GM19452 (cell line): Measurements from ENCODE around the gene SNX24.
"Not testable (repeated sequence)": the region's sequence is repeated elsewhere in the genome, so short reads cannot be mapped to it uniquely, and the experiment has no call there.

ENCODE experiments used
- ATAC-seq: cut with Tn5 transposase; IDR thresholded peaks from one replicate; pipeline ENCODE4 v1.9.1; 2021; ENCODE audit not compliant: unreplicated experiment

Gene SNX24

DNA sequence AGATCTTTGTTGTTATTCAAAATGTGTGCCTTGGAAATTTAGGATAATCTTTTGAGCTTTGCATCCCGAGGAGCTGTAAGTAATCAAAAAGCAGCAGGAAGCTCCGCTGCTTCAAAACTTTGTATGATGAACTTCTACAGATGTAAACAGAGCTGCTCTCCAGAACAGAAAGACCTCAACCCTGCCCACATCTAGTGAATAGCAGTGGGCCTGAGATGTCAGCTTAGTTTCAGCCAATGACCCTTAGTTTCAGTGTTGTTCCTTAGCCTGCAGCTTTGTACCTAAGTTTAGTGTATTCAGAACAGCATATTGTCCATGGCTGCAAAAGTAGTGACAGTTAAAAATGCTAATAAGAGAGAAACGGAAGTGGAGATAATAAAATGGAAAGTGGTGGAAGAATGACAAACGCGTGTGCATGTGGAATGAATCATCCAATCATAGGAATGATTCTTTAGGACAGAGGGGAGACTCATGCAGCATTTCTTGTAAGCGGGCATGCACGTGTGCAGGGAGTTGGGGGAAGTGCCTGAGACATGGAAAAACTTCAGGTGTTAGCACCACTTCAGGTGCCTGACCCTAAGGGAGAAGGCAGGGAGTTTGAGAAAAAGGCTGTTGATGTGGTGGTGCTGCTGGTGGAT is 24.9 kb downstream of the SNX24 start:
- no peak for ATAC-seq

DNA sequence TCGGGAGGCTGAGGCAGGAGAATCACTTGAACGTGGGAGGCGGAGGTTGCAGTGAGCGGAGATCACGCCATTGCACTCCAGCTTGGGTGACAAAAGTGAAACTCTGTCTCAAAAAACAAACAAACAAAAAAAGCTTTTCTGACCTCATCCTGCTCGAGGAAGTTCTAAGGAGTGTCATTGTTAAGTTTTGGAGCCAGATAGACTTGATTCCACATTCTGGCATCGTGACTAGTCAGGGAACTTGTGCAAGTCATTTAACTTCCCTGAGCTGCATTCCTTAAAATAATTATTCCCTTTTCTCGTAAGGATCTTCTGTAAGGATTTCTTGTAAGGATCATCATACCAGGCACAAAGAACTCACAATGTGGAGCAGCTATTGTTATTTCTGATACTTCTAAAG is 26.2 kb downstream of the SNX24 start:
- no peak for ATAC-seq

DNA sequence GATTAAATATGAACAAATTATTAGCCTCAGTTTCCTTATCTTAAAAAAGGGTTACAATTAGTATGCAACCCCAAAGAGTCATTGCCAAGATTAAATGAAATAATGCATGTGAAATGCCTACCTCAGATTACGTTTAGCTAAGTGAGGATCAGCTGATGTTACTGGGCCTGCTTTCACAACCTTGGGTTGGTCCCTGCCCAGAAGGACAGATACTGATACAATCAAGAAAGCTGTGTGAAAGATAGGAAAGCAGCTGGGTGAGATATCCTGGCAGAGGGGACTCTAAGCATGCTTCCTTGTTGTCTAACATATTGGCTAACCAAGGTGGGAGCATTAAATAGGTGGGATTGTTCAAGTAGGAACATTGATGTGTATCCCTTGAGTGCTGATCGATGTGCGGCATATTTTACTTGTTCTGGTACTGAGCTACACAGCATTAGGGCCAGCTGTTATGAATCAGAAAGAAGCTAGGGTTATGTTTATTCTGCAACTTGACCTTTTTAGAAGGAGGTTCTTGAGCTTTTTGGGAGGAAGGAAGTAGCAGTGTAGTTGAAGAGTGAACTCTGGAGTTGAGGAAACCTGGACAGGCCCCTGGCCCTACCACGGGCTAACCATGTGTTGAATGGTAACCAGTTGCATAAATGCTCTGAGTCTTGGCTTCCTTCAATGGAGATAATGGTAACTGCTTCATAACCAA is 28.9 kb downstream of the SNX24 start:
- no peak for ATAC-seq

DNA sequence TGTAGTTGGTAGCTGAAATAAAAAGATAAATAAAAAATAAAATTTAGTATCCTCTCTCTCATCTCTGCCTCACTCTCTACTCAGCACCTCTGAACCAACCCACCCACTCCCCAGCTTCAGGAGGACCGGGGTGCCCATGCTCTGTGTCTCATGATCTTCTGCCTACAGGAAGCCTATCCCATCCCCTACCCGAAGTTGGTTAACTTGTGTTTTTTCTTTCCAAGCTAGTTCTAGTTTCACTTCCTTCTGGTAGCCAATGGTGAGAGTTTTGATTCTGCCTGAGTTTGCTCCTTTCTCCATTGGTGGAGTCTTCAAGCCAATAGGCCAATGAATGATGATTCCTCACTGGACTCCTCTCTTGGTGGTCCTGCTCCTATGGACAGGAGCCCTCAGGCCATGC is 32.1 kb downstream of the SNX24 start:
- ATAC-seq, result no peak

DNA sequence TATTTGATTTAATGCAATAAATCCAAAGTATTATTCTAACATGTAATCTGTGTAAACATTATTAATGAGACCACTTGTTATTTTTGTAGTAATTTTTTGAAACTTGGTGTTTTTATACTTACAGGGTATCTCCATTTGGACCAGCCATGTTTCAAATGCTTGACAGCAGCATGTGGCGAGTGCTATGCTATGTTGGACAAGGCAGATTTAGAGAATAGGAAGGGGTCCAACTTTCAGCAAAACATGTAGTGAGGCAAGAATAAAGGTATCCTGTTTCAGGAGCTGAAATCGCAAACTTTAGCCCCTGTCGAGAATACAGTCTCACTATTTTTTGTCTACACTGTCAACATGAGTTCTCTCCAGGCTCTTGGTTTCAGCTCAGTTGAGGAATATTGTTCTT is 33.7 kb downstream of the SNX24 start:
- ATAC-seq, result no peak

DNA sequence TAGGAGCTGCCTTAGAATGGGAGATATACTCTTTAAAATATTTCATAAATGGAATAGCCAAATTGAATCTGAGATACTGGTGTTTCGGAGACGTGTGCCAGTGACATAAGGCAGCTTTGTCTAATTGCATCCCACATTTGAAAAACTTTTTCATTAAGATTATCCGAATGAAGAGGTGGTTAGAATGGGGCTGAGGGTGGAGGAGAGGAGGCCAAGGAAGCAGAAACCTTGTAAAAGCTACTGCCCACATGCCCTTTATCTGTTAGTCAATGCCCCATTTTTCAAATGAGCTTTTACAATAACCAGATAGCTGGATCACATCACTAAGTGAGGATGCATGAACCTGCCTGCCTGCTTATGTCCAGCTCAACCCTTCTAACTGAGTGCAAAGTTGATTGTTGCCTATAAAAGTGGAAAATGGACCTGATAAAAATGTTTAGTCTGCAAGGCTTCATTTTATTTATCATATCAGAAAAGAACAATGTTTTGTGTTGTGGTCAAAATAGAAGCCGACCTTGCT is 34.8 kb downstream of the SNX24 start:
- no peak for ATAC-seq

DNA sequence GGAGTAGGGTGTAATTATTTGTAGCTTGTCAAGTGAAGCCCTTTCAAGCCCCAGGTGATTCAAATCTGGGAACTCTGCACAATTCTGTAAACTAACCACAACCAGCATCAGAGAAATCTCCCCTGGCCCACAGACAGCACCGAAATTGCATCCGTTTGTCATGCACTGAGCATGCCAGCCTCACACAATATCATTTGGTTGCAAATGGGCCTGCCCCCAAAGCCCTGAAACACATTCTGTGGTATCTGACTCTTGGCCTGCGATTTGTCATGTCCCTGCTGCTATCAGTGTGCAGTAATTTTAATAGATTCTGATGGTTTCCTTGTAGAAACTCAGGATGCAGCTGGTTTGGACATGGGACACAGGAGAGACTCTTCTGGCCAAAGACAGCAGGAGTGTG is 35.3 kb downstream of the SNX24 start:
- ATAC-seq, result peak; percentile 49

DNA sequence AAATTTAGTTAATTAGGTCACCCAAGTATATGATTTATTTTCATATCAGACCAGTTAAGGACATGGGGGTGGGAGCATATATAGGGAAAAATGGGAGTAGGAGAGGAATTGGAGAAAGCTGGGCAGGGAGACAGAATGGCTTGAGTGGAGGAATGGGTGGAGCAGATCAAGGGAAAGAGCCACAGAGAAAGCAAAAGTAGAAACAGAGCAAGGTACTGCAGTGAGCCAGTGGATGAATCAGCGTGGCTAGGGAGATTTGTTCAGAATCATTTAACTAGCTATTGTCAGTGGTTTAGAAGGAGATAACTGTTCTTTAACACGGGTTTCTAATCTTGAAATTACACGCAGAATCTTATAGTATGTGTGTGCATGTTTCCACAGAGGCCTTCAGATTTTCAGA is 37.4 kb downstream of the SNX24 start:
- no peak for ATAC-seq

DNA sequence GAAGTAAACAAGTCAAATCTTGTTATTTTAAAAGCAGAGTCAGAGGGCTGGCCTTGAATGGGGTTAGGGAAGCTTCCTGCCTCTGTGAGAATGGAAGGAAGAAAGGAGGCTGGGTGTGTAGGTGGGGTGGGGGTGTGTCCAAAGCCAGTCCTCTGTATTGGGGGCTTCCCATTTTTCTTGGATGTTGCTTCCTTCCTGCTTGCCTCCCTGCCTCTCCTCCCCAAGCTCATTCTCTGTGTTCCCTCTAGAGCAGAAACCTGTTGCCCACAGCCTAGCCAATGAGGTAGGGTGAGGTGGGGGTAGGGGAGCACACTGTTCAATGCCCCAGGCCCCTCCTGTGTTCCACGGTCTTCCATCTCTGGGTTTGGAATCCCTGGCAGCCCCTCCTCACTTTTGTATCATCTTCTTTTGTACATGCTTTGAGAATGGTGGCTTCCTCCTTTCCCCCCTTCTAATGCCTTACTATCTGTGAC is 39.7 kb downstream of the SNX24 start:
- ATAC-seq, result no peak

DNA sequence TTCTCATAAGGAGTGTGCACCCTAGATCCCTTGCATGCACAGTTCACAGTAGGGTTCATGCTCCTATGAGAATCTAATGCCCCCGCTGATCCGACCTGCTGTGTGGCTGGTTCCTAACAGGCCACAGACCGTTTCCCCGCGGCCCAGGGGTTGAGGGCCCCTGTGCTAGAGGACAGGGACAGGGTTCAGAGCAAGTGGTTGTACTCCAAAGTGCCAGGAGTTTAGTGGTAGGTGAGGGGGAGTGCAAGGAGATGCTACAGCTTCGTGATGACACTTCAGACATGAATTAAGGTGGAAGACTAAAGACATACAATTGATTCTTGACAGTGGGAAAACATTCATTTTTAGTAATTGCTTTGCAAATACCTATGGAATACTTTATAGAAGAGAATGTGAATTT is 40.5 kb downstream of the SNX24 start:
- no peak for ATAC-seq

DNA sequence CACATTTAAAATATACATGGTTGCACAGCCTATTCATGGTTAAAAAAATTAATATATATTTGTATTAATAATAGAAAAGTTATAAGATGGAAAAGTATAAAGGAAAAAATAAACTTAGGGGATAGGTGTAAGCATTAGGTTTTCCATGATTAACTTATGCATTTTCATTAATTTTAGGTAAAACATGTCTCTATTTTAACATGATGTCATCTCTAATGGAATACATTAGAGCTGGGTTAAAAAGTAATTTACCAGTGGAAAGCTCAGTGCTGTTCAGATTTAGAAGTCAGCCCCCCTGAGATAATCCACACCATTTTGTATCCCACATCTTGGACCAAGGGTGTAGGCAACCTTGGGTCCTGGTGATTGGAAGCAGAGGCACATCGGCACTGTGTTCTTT is 49.7 kb downstream of the SNX24 start:
- no peak for ATAC-seq

DNA sequence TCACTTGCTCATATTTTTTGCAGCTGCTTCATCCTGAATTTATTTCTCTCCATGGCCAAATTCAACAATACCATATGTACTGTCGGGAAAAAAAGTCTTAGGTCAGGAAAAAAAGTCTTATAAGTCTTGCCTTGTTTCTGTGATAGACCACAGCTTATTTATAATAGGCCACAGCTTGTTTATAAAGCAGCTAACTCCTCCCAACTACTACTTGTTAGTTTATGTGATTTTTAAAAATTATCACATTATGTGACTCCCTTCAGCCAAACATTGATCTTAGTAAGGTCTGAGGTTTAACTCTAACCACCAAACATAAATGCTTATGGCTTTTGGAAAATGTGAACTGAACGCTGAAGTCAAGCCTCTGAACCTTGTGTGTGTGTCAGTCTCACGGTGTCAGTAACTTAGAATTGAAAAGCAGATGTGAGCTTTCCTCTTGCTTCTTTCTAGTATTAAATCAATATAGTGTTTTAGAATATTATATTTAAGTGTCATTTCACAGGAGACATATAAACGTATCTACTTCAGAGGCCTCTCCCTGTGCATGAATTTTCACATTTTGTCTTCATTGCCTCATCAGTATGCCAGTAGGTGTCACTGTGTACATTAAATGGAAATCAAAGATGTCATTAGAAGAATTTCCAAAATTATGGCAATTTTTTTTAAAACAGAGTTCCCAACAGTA is 51.3 kb downstream of the SNX24 start:
- no peak for ATAC-seq

DNA sequence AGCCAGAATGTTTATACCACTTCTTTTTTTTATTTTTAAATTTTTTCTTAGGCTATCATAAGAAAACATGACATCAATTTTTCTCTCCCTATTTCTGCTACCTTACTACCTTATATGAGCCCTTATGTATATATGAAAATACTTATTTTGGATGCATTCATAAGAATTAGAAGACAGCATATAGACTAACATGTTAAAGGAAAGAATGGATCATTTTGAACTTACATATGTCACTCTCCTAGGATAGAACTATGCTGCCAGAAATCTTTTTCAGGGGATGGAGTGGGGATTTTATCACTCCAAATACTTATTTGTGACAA is 51.8 kb downstream of the SNX24 start:
- no peak for ATAC-seq

DNA sequence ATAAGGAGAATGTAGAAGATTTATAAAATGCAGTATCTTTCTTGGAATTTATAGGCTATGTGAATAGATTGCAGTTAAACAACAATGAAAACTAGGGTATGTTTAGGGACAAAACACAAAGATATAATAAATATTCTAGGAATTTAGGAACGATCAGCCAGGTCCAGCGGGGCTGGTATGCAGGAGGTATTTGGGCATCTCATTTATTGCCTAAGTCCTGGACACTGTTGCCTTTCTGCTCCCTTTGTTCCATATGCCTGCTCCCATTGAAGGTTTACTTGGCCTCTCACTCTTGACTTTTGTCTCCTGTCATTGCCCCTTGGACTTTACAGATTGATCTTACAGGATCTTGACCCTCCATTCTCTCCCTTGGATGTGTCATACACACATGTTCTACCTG is 55.9 kb downstream of the SNX24 start:
- ATAC-seq, result no peak

DNA sequence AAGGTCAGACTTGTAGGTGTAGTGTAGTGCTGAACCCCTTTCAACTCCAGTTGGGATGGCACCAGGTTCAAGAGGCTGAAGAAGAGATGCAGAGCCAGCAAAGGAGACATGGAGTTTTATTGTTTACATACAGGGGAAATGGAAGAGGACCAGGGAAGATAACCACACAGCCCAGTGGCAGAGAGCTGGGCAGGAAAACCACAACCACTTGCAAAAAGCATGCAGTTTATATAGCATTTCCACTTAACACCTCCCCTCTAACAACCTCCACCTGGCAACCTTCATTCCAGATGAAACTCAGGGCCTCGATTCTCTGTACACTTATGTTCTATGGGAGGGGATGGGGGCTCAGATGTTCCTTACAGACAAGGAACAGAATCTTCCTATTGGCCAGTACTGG is 56.9 kb downstream of the SNX24 start:
- no peak for ATAC-seq

DNA sequence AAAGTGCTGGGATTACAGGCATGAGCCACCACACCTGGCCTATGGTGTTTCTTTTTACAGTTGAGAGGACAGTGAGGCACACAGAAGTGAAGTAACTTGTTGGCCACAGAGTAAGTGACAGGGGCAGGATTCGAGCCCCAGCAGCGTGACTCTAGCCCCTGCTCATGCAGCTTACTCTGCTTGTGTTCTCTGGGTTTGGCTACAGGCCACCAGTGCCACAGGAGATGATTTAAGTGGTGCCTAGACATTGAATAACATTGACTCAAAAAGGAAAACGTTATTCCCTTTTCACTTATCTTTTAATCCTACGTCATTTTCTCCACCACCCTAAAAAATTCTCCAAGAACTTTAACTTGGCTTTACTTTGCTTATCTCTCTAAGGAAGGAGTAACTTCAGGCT is 61.4 kb downstream of the SNX24 start:
- no peak for ATAC-seq

DNA sequence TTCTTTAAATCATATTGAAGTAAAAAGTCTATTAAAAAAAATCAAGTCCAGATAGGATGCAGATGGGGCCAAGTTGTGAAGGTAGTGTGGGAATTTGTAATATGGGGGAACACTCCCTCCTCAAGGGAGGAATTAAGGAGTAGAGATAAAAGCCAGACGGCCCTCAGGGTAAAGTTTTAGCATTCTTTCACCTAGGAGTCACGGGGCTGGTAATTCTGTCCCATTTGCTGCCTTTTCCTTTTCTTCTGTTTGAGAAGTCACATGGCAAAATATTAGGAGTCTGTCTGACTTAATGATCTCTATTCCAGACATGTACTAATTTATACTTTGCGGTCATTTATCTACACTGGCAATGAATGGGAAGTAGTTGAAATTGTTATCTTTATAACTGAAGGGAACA is 61.9 kb downstream of the SNX24 start:
- no peak for ATAC-seq

DNA sequence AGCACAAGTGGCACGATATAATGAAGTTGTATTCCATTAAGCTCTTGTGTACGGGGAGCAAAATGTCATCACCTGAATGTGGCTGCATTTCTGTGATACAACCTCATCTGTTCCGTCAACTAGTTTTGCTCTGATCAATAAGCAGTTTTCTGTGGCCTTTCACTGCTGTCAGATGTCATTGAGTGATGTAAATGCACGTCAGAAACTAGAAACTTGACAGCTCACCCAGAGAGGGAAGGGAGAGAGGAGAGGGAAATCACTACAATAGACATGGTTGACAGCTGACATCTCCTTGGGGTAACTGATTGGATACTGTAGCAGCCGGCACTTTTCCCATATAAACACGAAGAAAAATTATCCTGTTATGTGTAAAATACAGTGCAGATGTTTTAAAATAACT is 62.7 kb downstream of the SNX24 start:
- ATAC-seq, result no peak

DNA sequence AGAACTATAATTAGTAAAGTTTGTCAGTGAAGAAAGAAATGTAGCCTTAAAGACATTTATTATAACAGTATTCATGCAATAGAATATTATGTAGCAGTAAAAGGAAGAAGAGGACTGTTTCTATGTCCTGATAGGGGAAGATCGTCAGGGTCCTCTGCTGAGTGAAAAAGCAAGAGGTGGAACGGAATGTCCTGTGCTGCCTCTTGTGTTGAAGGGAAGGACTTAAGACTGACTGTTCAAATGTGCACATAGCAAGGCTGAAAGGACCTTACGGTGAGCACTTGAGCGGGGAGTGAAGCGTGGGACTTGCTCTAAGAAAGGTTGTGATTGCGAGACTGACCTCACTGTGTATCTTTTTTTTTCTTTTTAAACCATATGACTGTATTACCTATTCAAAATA is 63.2 kb downstream of the SNX24 start:
- ATAC-seq, result no peak

DNA sequence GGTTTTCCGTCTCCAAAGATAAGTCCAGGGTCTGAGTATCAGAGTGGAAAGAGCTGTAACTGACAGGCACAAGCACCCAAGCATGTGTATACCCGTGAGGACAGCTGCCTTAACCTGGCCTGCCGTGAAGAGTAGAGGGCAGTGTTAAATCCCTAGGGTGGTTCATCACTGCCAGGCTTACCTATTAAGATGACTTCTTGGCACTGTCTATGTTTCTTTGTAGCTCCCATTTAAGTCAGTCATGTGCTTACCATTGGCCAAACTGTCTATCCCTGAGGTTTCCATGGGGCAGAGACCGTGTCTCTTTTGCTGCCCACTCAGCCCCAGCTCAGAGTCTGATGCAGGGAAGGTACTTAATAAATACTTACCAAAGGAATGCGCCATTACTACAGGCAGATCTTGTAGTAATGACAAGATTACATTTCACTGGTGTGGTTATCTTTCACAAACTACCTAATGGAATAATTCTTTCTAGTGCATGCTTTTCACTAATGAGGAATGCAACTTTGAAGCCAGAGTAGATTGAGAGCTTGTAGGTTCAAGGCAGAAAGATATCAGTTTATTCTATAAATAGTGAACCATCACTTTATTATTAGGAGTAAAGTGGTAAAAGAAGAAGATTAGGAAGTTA is 64.2 kb downstream of the SNX24 start:
- ATAC-seq, result no peak

DNA sequence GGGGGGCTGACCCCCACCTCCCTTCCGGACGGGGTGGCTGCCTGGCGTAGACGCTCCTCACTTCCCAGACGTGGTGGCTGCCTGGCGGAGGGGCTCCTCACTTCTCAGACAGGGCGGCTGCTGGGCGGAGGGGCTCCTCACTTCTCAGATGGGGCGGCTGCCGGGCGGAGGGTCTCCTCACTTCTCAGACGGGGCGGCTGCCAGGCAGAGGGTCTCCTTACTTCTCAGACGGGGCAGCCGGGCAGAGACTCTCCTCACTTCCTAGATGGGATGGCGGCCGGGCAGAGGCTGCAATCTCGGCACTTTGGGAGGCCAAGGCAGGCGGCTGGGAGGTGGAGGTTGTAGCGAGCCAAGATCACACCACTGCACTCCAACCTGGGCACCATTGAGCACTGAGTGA is 68.0 kb downstream of the SNX24 start:
- not testable (repeated sequence) for ATAC-seq
